Coronary artery (tissue), 2 donors: ENCODE data around the gene NXN.
"Not testable (repeated sequence)": the region's sequence is repeated elsewhere in the genome, so short reads cannot be mapped to it uniquely, and the experiment has no call there.

Experiments
- DNase-seq: peaks from one replicate; pipeline ENCODE4 v3.0.0-alpha.2; 2017; ENCODE audit warnings: low spot score
- H3K27ac ChIP-seq, 2 donors: fragments of 200-600 bp; sonication (generic); one replicate each; pipeline ENCODE4 v1.5.1; 2016 to 2019
- H3K4me3 ChIP-seq: fragments of 200-600 bp; sonication (generic); 2 replicates; pipeline ENCODE4 v1.5.1; 2016; ENCODE audit warnings: mild to moderate bottlenecking, moderate library complexity
- CTCF ChIP-seq: fragments of 200-600 bp; sonication (generic); IDR thresholded peaks from one replicate; pipeline ENCODE4 v1.5.1; 2019; ENCODE audit warnings: antibody characterized with exemption

NXN gene

GRCh38 chr17:1002412-1002753, 22.8 kb upstream of the NXN start:
- TF ChIP-seq CTCF: no peak
- Histone ChIP-seq H3K4me3 (peak overlapping the region; percentile 8), H3K27ac (peak overlapping the region; percentile 59 to 92)
- peak; percentile 77 for DNase-seq

DNA sequence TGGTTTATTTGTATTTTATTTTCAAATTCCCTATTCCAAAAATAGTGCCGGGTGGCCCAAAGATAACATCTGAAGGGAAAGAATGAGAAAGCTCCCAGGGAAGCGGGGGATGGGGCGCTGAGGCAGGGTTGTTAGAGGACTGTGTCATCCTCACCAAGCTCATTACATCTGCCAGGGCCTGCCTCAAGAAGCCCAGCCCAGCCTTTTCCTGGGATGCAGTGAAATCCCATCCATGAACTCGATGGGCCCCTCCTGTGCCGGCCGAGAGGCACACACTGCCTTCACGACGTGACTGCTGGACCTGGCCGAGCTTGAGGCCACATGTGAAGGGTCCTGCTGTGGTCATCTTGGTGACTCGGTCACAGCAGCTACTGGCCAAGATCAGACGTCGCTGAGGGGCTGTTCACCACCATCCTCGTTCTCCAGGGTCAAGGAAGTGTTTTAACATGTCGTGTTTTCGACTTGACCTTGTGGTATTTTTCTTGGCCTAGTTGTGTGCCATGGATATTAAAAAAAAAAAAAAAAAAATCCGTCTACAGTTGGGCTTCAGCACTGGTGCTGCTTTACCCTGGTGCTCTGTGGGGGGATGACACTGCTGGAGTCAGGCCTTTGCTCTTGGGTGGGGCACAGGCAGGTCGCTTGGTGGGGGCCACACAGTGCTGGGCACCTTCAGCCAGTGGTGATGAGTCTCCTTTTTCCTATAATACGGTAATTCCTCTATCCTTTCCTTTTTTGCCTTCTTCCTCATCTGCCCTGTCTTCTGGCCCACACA, 22.2 kb upstream of the NXN start:
- Histone ChIP-seq H3K4me3 (peak overlapping the region; percentile 8), H3K27ac (peak overlapping the region; percentile 59 to 92)
- peak; percentile 86 for DNase-seq
- TF ChIP-seq CTCF: no peak

DNA sequence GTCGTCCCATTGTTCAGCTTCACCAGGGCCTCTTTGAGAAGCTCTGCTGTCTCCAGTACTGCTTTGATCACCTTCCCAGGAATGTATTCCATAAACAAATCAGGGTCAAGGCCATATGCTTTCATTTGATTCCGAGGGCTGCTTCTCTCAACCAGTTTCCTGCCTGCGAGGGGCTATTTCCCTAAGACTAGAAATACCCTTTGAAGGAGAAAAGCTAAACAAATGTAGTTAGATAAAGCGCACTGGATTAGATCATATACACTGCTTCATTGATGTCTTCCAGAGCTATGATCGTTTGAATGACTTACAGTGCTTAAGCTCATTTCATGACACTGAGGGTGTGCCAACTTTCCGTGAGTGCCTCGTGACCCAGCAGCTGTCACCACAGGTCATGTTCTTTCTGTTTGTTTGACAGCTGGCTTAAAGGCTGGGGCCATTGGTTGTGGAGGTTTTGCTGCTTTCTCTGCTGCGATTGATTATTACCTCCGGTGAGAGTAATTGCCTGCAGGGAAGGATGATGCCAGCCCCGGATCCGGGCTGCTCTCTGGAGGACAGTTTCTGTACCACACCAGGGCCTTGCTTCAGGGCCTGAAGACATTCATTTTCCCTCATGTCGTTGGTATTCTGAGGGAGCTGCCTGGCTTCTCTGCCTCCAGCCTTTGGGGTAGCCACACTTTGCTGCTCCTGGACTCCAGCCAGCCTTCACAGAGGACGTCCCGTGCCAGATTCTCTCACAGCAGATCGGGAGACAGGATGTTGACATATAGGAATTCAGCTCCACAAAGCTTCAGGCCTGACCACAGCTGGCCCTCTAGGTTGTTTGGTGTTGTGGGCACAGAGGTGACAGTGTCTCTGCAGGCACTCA, 21.3 kb upstream of the NXN start:
- peak; percentile 78 for DNase-seq
- peak overlapping the region; percentile 59 to 92 for H3K27ac ChIP-seq

GRCh38 chr17:998111-998510, 18.5 kb upstream of the NXN start:
- H3K27ac ChIP-seq: no peak overlapping the region
- no peak for DNase-seq
- peak overlapping the region; percentile 81 for H3K4me3 ChIP-seq

More for the DNA sequence above, 21.3 kb upstream of the NXN start:
- H3K4me3 ChIP-seq: no peak overlapping the region
- no peak for TF ChIP-seq CTCF

GRCh38 chr17:996554-997344, 17.2 kb upstream of the NXN start, which contains the start of gene TIMM22:
TSS of gene TIMM22 (plus strand) at chr17:997129. CDS start at chr17:997143, 14 bp downstream.
- TF ChIP-seq CTCF: peak; percentile 77
- Histone ChIP-seq H3K27ac (peak within 1 kb of the TSS; percentile 71 to 92), H3K4me3 (peak within 1 kb of the TSS; percentile 81)
- peak; percentile 93 for DNase-seq

More at GRCh38 chr17:998111-998510, 18.5 kb upstream of the NXN start:
- no peak for TF ChIP-seq CTCF

- DNase-seq, H3K4me3 ChIP-seq, H3K27ac ChIP-seq: not testable (repeated sequence)
Observed at GRCh38 chr17:995324-995723, 15.7 kb upstream of the NXN start.

DNA sequence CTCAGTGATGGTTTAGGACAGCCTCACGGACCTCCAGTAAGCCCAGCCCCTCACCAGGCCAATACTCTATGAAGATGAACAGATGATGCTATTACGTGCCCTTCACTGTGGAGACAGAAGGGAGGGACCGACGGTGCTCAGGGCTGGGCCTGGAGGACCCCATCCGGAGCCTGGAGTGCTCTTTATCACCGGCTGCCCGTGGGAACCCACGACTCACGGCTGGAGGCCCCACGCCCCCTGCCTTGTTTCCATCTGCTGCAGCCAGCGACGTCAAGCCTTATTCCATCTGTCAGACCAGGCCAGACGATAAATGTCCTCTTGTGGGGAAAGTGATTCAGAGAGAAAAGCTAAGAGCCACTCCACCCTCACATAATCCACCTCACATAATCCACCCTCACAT, 13.4 kb upstream of the NXN start:
- Histone ChIP-seq H3K4me3 (no peak overlapping the region), H3K27ac (no peak overlapping the region)
- no peak for TF ChIP-seq CTCF
- no peak for DNase-seq
